ENCODE results near the gene GARRE1. TPM values are rescaled to one million over a fixed set of nuclear protein-coding genes. Genes with fewer than 3 reads are reported as not detected.
A peak's percentile ranks its signal among the peaks of the same experiment; 100 is the strongest.

Gene GARRE1
- total RNA-seq, 1 donor from 2014 or later, result 31.9 TPM

DNA sequence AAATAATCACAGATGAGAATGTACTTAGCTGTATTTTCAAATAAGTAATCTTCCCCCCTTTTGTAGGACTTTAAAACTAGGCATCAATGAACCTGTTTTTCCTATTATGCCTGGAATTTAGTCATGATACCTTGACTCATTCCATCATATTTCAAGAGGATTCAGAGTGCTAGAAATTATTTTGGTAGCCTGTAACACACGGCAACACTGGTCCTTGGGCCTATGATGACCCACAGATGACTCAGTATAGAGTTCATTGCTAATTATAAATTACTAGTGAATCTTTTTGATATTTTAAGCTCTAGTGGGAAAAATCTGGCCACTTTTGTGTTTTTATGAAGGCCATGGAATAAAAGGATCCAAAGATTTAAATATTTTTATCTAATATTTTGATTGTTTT, 26.0 kb upstream of the GARRE1 start:
- Mint-ChIP-seq H3K9me3 (ENCODE audit: low read depth) (no peaks in the 10 kb centered on the region), H3K27ac (no peak overlapping the region), H3K27me3 (no peaks in the 10 kb centered on the region), H3K4me3 (ENCODE audit: low read depth) (no peak overlapping the region), H3K36me3 (ENCODE audit: insufficient read depth) (peaks cover 30% of the 10 kb centered on the region), H3K4me1 (ENCODE audit: low read depth) (no peaks in the 10 kb centered on the region)
- TF ChIP-seq, protein P1, sequence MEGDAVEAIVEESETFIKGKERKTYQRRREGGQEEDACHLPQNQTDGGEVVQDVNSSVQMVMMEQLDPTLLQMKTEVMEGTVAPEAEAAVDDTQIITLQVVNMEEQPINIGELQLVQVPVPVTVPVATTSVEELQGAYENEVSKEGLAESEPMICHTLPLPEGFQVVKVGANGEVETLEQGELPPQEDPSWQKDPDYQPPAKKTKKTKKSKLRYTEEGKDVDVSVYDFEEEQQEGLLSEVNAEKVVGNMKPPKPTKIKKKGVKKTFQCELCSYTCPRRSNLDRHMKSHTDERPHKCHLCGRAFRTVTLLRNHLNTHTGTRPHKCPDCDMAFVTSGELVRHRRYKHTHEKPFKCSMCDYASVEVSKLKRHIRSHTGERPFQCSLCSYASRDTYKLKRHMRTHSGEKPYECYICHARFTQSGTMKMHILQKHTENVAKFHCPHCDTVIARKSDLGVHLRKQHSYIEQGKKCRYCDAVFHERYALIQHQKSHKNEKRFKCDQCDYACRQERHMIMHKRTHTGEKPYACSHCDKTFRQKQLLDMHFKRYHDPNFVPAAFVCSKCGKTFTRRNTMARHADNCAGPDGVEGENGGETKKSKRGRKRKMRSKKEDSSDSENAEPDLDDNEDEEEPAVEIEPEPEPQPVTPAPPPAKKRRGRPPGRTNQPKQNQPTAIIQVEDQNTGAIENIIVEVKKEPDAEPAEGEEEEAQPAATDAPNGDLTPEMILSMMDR (IDR thresholded peaks at IDR 0.05; ENCODE audit: unreplicated experiment), result no peak
- DNase-seq (ENCODE audit: low spot score, unreplicated experiment), result no peak

DNA sequence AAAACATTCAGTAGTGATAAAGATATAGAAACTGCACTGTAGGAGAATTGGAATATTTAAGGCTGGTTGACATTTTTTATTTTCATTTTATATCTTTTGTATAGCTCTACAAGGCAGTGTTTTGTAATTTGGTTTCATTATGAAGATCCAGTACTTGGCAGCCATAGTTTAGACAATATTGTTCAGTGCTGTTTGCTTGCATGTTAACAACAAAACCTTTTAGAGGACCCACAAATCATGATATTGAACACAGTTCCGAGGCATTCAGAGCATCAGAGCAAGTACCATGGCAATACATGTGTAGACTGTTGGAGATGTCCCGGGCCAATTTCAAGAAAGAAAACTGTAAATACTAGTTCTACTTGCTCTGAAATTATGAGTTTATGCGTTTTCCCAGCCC, 25.6 kb upstream of the GARRE1 start:
- TF ChIP-seq, protein P1 (IDR thresholded peaks at IDR 0.05; ENCODE audit: unreplicated experiment), result no peak
- no peaks in the 10 kb centered on the region for H3K27me3 Mint-ChIP-seq
- peaks cover 28% of the 10 kb centered on the region for H3K36me3 Mint-ChIP-seq (ENCODE audit: insufficient read depth)

DNA sequence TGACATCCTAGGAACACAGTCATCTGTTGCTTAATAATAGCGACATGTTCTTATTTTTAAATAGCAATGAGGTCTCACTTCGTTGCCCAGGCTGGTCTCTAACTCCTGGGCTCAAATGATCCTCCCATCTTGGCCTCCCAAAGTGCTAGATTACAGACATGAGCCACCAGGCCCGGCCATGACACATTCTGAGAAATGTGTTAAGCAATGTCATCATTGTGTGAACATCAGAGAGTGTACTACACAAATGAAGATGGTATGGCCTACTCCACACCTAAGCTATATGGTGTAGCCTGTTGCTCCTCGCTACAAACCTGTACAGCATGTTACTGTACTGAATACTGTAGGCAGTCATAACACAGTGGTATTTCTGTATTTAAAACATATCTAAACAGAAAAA, 24.6 kb upstream of the GARRE1 start:
- TF ChIP-seq, protein P1 (IDR thresholded peaks at IDR 0.05; ENCODE audit: unreplicated experiment), result no peak
- no peaks in the 10 kb centered on the region for H3K27me3 Mint-ChIP-seq
- no peaks in the 10 kb centered on the region for H3K4me1 Mint-ChIP-seq (ENCODE audit: low read depth)
- H3K9me3 Mint-ChIP-seq (ENCODE audit: low read depth), result no peaks in the 10 kb centered on the region
- peaks cover 26% of the 10 kb centered on the region for H3K36me3 Mint-ChIP-seq (ENCODE audit: insufficient read depth)
- H3K27ac Mint-ChIP-seq, result no peak overlapping the region
- no peak overlapping the region for H3K4me3 Mint-ChIP-seq (ENCODE audit: low read depth)
- DNase-seq (ENCODE audit: low spot score, unreplicated experiment), result no peak

More for the DNA sequence above, 25.6 kb upstream of the GARRE1 start:
- Mint-ChIP-seq H3K27ac (peak overlapping the region; percentile 37), H3K4me3 (ENCODE audit: low read depth) (no peak overlapping the region), H3K9me3 (ENCODE audit: low read depth) (no peaks in the 10 kb centered on the region), H3K4me1 (ENCODE audit: low read depth) (no peaks in the 10 kb centered on the region)
- DNase-seq (ENCODE audit: low spot score, unreplicated experiment), result no peak

DNA sequence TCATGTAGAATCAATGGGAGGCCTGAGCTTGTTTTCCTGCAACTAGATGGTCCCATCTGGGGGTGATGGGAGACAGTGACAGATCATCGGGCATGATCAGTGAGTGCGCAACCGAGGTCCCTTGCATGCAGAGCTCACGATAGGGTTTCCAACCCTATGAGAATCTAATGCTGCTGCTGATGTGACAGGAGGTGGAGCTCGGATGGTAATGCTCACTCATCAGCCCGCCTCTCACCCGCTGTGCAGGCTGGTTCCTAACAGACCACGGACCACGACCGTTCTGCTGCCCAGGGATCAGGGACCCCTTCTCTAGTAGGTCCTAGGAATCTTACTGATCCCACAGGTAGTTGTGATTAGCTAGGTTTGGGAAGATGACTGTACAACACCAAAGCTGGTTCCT, 23.5 kb upstream of the GARRE1 start:
- Mint-ChIP-seq H3K4me3 (ENCODE audit: low read depth) (no peak overlapping the region), H3K27me3 (no peaks in the 10 kb centered on the region), H3K4me1 (ENCODE audit: low read depth) (no peaks in the 10 kb centered on the region), H3K9me3 (ENCODE audit: low read depth) (no peaks in the 10 kb centered on the region), H3K27ac (peak overlapping the region; percentile 41), H3K36me3 (ENCODE audit: insufficient read depth) (peaks cover 27% of the 10 kb centered on the region)
- no peak for DNase-seq (ENCODE audit: low spot score, unreplicated experiment)
- TF ChIP-seq, protein P1 (IDR thresholded peaks at IDR 0.05; ENCODE audit: unreplicated experiment), result no peak

DNA sequence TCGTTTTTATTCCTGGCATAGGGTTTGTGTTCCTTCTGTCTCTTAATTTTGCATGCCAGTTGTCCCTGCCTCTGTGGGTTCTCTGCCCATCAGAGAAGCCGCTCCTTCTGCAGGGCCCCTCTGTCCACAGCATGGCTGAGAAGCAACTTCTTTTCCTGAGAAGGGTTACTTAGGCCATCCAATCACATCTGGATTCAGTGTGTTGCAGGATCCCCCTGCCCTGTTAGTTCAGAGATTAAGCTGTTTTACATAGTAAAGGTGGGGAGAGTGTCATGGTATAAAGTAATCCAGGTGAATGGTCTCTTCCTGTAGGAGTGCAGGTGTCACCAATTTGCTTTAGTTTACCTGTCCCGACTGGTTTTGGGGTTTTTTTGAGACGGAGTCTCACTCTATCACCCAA, 22.9 kb upstream of the GARRE1 start:
- H3K36me3 Mint-ChIP-seq (ENCODE audit: insufficient read depth), result peaks cover 30% of the 10 kb centered on the region
- H3K4me3 Mint-ChIP-seq (ENCODE audit: low read depth), result no peak overlapping the region
- no peak overlapping the region for H3K27ac Mint-ChIP-seq
- H3K4me1 Mint-ChIP-seq (ENCODE audit: low read depth), result no peaks in the 10 kb centered on the region
- no peak for DNase-seq (ENCODE audit: low spot score, unreplicated experiment)
- H3K9me3 Mint-ChIP-seq (ENCODE audit: low read depth), result no peaks in the 10 kb centered on the region
- H3K27me3 Mint-ChIP-seq, result no peaks in the 10 kb centered on the region
- TF ChIP-seq, protein P1 (IDR thresholded peaks at IDR 0.05; ENCODE audit: unreplicated experiment), result no peak
